HG03432 (cell line): ENCODE data around the gene LRRC7.
A peak's percentile ranks its signal among the peaks of the same experiment; 100 is the strongest.

ENCODE experiments used
- ATAC-seq: cut with Tn5 transposase; IDR thresholded peaks from one replicate; pipeline ENCODE4 v1.9.1; 2021; ENCODE audit warnings: mild to moderate bottlenecking, moderate library complexity; ENCODE audit not compliant: unreplicated experiment

The LRRC7 gene

GRCh38 chr1:70150444-70150843 lies 582.7 kb downstream of the LRRC7 start:
- ATAC-seq = no peak

- no peak for ATAC-seq
These were observed 586.0 kb downstream of the LRRC7 start for GRCh38 chr1:70153739-70154138.

- ATAC-seq = no peak
These were observed 588.9 kb downstream of the LRRC7 start for GRCh38 chr1:70156529-70157120.

GRCh38 chr1:70164350-70164749 lies 596.6 kb downstream of the LRRC7 start:
- peak; percentile 46 for ATAC-seq

- ATAC-seq = no peak
These were observed 600.6 kb downstream of the LRRC7 start for GRCh38 chr1:70168283-70168682.

GRCh38 chr1:70169018-70169839 lies 601.5 kb downstream of the LRRC7 start:
- ATAC-seq = no peak

GRCh38 chr1:70171512-70171911 lies 603.8 kb downstream of the LRRC7 start:
- no peak for ATAC-seq
